HL-60 (cell line): Measurements from ENCODE around the gene MESD.

Experiments used
- GABPA ChIP-seq: IDR thresholded peaks from 2 replicates; pipeline ENCODE4 v1.6.1; 2012; ENCODE audit warnings: low read depth
- POLR2AphosphoS5 ChIP-seq: IDR thresholded peaks from 2 replicates; pipeline ENCODE4 v1.6.1; 2012; ENCODE audit warnings: low read depth
- TF ChIP-seq, protein P1 (sequence below): IDR thresholded peaks from one replicate; pipeline ENCODE4 v1.5.1; 2011; ENCODE audit warnings: low read length, control low read depth, inconsistent platforms; ENCODE audit not compliant: insufficient read depth
- TF ChIP-seq, protein P2 (sequence below): IDR thresholded peaks from 2 replicates; pipeline ENCODE4 v1.6.1; 2012; ENCODE audit warnings: low read depth; ENCODE audit not compliant: insufficient replicate concordance

DNA sequence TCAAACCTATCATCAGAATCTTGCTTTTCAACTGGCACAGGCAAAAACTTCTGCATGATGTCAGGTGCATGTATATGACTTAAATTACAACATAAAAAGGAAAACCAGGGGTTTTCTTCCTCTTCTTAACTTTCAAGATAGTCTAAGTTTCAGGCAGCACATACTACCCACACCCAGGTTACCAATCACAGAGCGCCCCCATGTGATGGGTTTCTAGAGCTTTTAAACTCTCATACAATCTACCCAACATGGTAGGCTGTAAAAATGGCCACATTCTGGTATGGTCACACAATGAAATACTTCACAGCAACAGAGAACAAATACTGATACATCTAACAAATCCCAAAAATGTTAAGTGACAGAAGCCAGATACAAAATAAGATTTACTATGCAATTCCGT lies 7.4 kb downstream of the MESD start:
- TF ChIP-seq, protein P1, sequence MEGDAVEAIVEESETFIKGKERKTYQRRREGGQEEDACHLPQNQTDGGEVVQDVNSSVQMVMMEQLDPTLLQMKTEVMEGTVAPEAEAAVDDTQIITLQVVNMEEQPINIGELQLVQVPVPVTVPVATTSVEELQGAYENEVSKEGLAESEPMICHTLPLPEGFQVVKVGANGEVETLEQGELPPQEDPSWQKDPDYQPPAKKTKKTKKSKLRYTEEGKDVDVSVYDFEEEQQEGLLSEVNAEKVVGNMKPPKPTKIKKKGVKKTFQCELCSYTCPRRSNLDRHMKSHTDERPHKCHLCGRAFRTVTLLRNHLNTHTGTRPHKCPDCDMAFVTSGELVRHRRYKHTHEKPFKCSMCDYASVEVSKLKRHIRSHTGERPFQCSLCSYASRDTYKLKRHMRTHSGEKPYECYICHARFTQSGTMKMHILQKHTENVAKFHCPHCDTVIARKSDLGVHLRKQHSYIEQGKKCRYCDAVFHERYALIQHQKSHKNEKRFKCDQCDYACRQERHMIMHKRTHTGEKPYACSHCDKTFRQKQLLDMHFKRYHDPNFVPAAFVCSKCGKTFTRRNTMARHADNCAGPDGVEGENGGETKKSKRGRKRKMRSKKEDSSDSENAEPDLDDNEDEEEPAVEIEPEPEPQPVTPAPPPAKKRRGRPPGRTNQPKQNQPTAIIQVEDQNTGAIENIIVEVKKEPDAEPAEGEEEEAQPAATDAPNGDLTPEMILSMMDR: no peak
- TF ChIP-seq, protein P2, sequence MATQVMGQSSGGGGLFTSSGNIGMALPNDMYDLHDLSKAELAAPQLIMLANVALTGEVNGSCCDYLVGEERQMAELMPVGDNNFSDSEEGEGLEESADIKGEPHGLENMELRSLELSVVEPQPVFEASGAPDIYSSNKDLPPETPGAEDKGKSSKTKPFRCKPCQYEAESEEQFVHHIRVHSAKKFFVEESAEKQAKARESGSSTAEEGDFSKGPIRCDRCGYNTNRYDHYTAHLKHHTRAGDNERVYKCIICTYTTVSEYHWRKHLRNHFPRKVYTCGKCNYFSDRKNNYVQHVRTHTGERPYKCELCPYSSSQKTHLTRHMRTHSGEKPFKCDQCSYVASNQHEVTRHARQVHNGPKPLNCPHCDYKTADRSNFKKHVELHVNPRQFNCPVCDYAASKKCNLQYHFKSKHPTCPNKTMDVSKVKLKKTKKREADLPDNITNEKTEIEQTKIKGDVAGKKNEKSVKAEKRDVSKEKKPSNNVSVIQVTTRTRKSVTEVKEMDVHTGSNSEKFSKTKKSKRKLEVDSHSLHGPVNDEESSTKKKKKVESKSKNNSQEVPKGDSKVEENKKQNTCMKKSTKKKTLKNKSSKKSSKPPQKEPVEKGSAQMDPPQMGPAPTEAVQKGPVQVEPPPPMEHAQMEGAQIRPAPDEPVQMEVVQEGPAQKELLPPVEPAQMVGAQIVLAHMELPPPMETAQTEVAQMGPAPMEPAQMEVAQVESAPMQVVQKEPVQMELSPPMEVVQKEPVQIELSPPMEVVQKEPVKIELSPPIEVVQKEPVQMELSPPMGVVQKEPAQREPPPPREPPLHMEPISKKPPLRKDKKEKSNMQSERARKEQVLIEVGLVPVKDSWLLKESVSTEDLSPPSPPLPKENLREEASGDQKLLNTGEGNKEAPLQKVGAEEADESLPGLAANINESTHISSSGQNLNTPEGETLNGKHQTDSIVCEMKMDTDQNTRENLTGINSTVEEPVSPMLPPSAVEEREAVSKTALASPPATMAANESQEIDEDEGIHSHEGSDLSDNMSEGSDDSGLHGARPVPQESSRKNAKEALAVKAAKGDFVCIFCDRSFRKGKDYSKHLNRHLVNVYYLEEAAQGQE: no peak
- TF ChIP-seq POLR2AphosphoS5 (no peak), GABPA (no peak)
